Neural progenitor cell (in vitro differentiated cells): ENCODE data around the gene C12orf42. TPM values are rescaled to one million over a fixed set of nuclear protein-coding genes. Genes with fewer than 3 reads are reported as not detected.
A peak's percentile ranks its signal among the peaks of the same experiment; 100 is the strongest.

Source experiments
- DNase-seq: peaks from one replicate; pipeline ENCODE4 v3.0.0-alpha.2; 2016; ENCODE audit warnings: low spot score
- H2AFZ ChIP-seq: fragments of 200-600 bp; sonication (generic); replicated peaks from 2 replicates; pipeline ENCODE4 v1.6.1; 2016; ENCODE audit warnings: antibody characterized with exemption
- H3F3A ChIP-seq: fragments of 200-600 bp; sonication (generic); 2 replicates; pipeline ENCODE4 v1.6.1; 2016; ENCODE audit warnings: antibody characterized with exemption, low read depth
- H3K27ac ChIP-seq: fragments of 200-600 bp; sonication (generic); 2 replicates; pipeline ENCODE4 v1.5.1; 2016; ENCODE audit warnings: mild to moderate bottlenecking
- H3K27me3 ChIP-seq: fragments of 200-600 bp; sonication (generic); 2 replicates; pipeline ENCODE4 v1.6.1; 2016; ENCODE audit warnings: mild to moderate bottlenecking, moderate library complexity
- H3K36me3 ChIP-seq: fragments of 200-600 bp; sonication (generic); 2 replicates; pipeline ENCODE4 v1.5.1; 2016
- H3K4me1 ChIP-seq: fragments of 200-600 bp; sonication (generic); 2 replicates; pipeline ENCODE4 v1.6.1; 2016; ENCODE audit warnings: mixed run types
- H3K4me2 ChIP-seq: fragments of 200-600 bp; sonication (generic); 2 replicates; pipeline ENCODE4 v1.6.1; 2016
- H3K4me3 ChIP-seq: fragments of 200-600 bp; sonication (generic); 2 replicates; pipeline ENCODE4 v1.5.1; 2016
- H3K79me2 ChIP-seq: fragments of 200-600 bp; sonication (generic); 2 replicates; pipeline ENCODE4 v1.6.1; 2016; ENCODE audit warnings: low read depth
- H3K9ac ChIP-seq: fragments of 200-600 bp; sonication (generic); 2 replicates; pipeline ENCODE4 v1.6.1; 2016
- H3K9me3 ChIP-seq: fragments of 200-600 bp; sonication (generic); 2 replicates; pipeline ENCODE4 v1.5.1; 2016; ENCODE audit warnings: low read depth
- H4K20me1 ChIP-seq: fragments of 200-600 bp; sonication (generic); 2 replicates; pipeline ENCODE4 v1.6.1; 2016; ENCODE audit warnings: low read depth
- H3K27ac Mint-ChIP-seq: 3 replicates; pipeline ENCODE4 v1.8.0; 2021; ENCODE audit warnings: mixed read lengths
- H3K27me3 Mint-ChIP-seq: 2 replicates; pipeline ENCODE4 v1.8.0; 2022; ENCODE audit warnings: low read depth, mild to moderate bottlenecking, inconsistent platforms, moderate library complexity, mixed read lengths; ENCODE audit not compliant: insufficient read depth
- H3K36me3 Mint-ChIP-seq: 3 replicates; pipeline ENCODE4 v1.8.0; 2021; ENCODE audit warnings: mixed read lengths
- H3K4me1 Mint-ChIP-seq: 3 replicates; pipeline ENCODE4 v1.8.0; 2021; ENCODE audit warnings: mixed read lengths
- H3K4me3 Mint-ChIP-seq: 3 replicates; pipeline ENCODE4 v1.8.0; 2021; ENCODE audit warnings: mild to moderate bottlenecking, moderate library complexity, mixed read lengths
- H3K9me3 Mint-ChIP-seq: 3 replicates; pipeline ENCODE4 v1.8.0; 2020; ENCODE audit warnings: mixed read lengths
- EZH2 ChIP-seq: fragments of 200-600 bp; sonication (generic); IDR thresholded peaks from 2 replicates; pipeline ENCODE4 v1.6.1; 2017; ENCODE audit warnings: antibody characterized with exemption, mild to moderate bottlenecking, moderate library complexity
- EZH2phosphoT487 ChIP-seq: fragments of 200-600 bp; sonication (generic); IDR thresholded peaks from 2 replicates; pipeline ENCODE4 v1.6.1; 2017; ENCODE audit warnings: antibody characterized with exemption
- total RNA-seq: library from RNA; depleted of rRNA; stranded (reverse); fragments of >200 nt; gene quantifications from 2 replicates; pipeline ENCODE4 v1.2.3, GENCODE V29; 2015; ENCODE audit warnings: low replicate concordance
- TF ChIP-seq, protein P1 (sequence below): fragments of 200-600 bp; sonication (generic); IDR thresholded peaks from 2 replicates; pipeline ENCODE4 v1.5.1; 2017; ENCODE audit warnings: antibody characterized with exemption, mild to moderate bottlenecking

C12orf42 gene
- 0.56 and 1.1 TPM in 2 replicates for total RNA-seq

DNA sequence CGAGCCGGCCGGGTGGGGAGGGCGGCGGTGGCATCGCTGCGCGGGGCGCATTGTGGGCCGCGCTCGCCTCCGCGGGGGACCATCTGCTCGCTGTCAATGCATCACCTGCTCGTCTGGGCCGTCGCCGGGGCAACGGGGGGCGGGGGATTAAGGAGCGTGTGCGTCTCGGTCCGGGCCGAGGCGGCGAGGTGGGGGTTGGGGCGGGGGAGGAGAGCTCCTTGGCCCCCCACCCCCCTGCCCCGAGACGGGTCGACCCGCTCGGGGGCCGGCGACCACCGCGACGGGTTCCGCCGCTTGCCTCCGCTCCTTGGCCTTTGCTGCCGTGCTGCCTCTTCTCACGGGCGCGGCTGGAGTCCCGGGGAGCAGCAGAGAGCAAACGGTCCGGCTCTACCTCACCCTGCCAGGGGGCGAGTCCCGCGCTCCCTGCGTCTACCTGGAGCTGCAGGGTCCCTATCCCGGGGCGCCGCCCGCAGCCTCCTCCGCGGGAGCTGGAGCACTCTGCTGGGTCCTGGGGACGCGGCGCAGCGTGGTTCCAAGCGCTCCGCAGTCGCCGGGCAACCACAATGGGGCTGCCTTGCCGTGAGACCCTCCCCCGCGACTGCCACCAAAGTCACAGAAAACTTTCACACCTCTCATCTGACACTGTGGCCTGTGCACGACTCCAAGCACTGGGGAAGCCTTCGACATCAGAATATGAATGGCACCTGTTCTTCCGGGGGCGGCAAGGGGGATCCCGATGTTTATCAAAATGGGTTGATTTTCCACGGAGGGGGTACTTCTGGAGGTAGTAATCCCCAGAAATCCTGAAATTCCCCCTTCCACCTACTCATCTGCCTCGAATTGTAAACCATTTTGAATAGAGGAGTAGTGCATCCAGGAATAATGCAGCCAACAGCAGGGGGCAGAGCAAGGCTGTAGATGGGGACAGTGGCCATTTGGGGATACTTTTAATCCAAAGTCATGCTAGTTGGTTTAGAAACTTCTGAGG, at the start of gene C12orf42:
Gene C12orf42, minus strand, starts transcription at position 500 of the 988 bp plus-strand sequence. CDS start 17,542 bp downstream, outside the sequence.
- H3K9me3 Mint-ChIP-seq: peaks cover 13% of the 10 kb centered on the region
- Histone ChIP-seq H3F3A (peaks cover 33% of the 10 kb centered on the region), H3K4me1 (peaks cover 19% of the 10 kb centered on the region), H3K79me2 (no peaks in the 10 kb centered on the region), H3K36me3 (no peaks in the 10 kb centered on the region), H3K4me3 (peak within 1 kb of the TSS; percentile 71), H3K9me3 (no peaks in the 10 kb centered on the region), H4K20me1 (no peaks in the 10 kb centered on the region), H3K27me3 (peaks cover 4% of the 10 kb centered on the region), H3K27ac (no peak within 1 kb of the TSS), H3K9ac (no peak within 1 kb of the TSS), H3K4me2 (peak within 1 kb of the TSS; percentile 89), H2AFZ (peak within 1 kb of the TSS; percentile 87)
- peak; percentile 89 for DNase-seq
- H3K4me3 Mint-ChIP-seq: peak within 1 kb of the TSS; percentile 84
- no peak for TF ChIP-seq EZH2phosphoT487
- no peak for TF ChIP-seq EZH2
- TF ChIP-seq, protein P1, sequence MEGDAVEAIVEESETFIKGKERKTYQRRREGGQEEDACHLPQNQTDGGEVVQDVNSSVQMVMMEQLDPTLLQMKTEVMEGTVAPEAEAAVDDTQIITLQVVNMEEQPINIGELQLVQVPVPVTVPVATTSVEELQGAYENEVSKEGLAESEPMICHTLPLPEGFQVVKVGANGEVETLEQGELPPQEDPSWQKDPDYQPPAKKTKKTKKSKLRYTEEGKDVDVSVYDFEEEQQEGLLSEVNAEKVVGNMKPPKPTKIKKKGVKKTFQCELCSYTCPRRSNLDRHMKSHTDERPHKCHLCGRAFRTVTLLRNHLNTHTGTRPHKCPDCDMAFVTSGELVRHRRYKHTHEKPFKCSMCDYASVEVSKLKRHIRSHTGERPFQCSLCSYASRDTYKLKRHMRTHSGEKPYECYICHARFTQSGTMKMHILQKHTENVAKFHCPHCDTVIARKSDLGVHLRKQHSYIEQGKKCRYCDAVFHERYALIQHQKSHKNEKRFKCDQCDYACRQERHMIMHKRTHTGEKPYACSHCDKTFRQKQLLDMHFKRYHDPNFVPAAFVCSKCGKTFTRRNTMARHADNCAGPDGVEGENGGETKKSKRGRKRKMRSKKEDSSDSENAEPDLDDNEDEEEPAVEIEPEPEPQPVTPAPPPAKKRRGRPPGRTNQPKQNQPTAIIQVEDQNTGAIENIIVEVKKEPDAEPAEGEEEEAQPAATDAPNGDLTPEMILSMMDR: peak; percentile 54
- peaks cover 23% of the 10 kb centered on the region for H3K27me3 Mint-ChIP-seq
- H3K27ac Mint-ChIP-seq: peak within 1 kb of the TSS; percentile 76
- no peaks in the 10 kb centered on the region for H3K36me3 Mint-ChIP-seq
- peaks cover 25% of the 10 kb centered on the region for H3K4me1 Mint-ChIP-seq

DNA sequence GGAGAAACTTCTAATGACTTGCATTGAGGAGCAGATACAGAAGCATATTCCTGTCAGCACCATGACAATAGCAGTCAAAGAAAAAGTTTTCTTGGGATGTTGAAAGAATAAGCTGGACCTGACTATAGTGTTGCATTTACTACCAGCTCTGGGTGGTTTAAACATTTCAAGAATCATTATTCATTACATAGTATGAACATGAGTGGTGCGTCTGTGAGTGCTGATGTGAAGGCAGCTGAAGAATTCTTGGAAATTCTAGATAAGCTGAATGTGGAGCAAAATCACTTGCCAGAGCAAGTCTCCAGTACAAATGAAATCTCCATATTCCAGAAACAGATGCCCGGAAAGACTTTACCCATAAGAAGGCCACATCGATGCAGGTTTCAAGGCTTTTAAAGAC, 46.3 kb upstream of the C12orf42 start:
- Histone ChIP-seq H3K9me3 (no peaks in the 10 kb centered on the region), H3K4me3 (no peak overlapping the region), H3K9ac (no peak overlapping the region), H4K20me1 (no peaks in the 10 kb centered on the region), H3K4me2 (no peak overlapping the region), H3K36me3 (no peaks in the 10 kb centered on the region), H3F3A (no peaks in the 10 kb centered on the region), H3K27ac (no peak overlapping the region), H2AFZ (no peak overlapping the region), H3K4me1 (no peaks in the 10 kb centered on the region), H3K79me2 (no peaks in the 10 kb centered on the region), H3K27me3 (no peaks in the 10 kb centered on the region)
- TF ChIP-seq EZH2phosphoT487 (no peak), EZH2 (no peak)
- Mint-ChIP-seq H3K36me3 (no peaks in the 10 kb centered on the region), H3K27me3 (peaks cover 7% of the 10 kb centered on the region), H3K9me3 (peaks cover 26% of the 10 kb centered on the region), H3K27ac (no peak overlapping the region), H3K4me1 (no peaks in the 10 kb centered on the region), H3K4me3 (no peak overlapping the region)
- DNase-seq: no peak

- H3K9me3 ChIP-seq: no peaks in the 10 kb centered on the region
- H3K27me3 ChIP-seq: no peaks in the 10 kb centered on the region
- no peak overlapping the region for H3K4me3 Mint-ChIP-seq
- H3K4me2 ChIP-seq: no peak overlapping the region
- no peaks in the 10 kb centered on the region for H3K36me3 ChIP-seq
- no peak overlapping the region for H3K27ac Mint-ChIP-seq
- no peak overlapping the region for H3K27ac ChIP-seq
- no peaks in the 10 kb centered on the region for H3K4me1 ChIP-seq
- no peak for DNase-seq
- H3K9me3 Mint-ChIP-seq: peaks cover 23% of the 10 kb centered on the region
- H3K4me1 Mint-ChIP-seq: no peaks in the 10 kb centered on the region
- no peaks in the 10 kb centered on the region for H4K20me1 ChIP-seq
- no peak overlapping the region for H2AFZ ChIP-seq
- H3K36me3 Mint-ChIP-seq: no peaks in the 10 kb centered on the region
- TF ChIP-seq, protein P1: no peak
- TF ChIP-seq EZH2phosphoT487 (no peak), EZH2 (no peak)
- peaks cover 13% of the 10 kb centered on the region for H3K27me3 Mint-ChIP-seq
- no peaks in the 10 kb centered on the region for H3F3A ChIP-seq
- no peaks in the 10 kb centered on the region for H3K79me2 ChIP-seq
- no peak overlapping the region for H3K9ac ChIP-seq
- H3K4me3 ChIP-seq: no peak overlapping the region
Measured at GRCh38 chr12:103540319-103540718, 44.6 kb upstream of the C12orf42 start.
